HG02943 (cell line): ENCODE results near the gene DDI2.
"Not testable (repeated sequence)": the region's sequence is repeated elsewhere in the genome, so short reads cannot be mapped to it uniquely, and the experiment has no call there.

ENCODE experiments used
- ATAC-seq: cut with Tn5 transposase; IDR thresholded peaks from one replicate; pipeline ENCODE4 v1.9.1; 2021; ENCODE audit warnings: mild to moderate bottlenecking, low read depth, moderate library complexity; ENCODE audit not compliant: unreplicated experiment

DDI2 gene

GRCh38 chr1:15633756-15634420 is 16.6 kb downstream of the DDI2 start:
- no peak for ATAC-seq

GRCh38 chr1:15636436-15636835 is 19.2 kb downstream of the DDI2 start:
- no peak for ATAC-seq

DNA sequence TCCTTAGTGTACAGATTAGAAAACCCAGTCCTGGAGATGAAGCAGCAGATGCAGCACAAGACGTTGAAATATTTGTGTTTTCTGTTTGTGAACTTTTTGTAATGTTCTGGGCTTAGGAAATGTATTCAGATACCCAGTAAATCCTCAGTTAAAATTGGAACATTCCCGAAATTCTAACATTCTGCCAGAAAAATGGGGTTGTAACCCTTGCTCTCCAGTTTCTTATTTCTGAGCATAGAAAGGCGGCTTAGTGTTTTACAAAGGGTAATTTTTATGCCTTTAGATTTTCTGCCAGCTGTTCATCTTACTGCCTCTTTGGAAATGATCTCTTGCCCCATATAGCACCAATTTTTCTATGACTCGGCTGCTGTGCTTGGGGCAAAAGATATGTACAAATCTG is 20.6 kb downstream of the DDI2 start:
- ATAC-seq = no peak

DNA sequence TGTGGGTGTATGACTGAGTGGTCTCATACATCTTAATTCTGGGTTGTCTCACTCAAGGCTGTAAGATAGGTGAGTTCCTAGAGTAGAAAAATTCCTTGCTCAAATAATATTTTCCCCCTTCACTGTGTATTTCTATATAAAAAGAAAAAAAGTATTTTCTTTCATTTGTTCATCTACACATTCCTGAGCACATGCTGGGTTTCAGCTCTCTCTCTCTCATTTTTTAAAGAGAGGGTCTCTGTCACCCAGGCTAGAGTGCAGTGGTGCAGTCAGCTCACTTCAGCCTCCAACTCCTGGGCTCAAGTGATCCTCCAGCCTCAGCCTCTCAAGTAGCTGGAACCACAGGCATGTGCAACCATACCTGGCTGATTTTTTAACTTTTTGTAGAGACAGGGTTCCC is 22.0 kb downstream of the DDI2 start:
- no peak for ATAC-seq

GRCh38 chr1:15639931-15640330 is 22.7 kb downstream of the DDI2 start:
- ATAC-seq = no peak

- ATAC-seq = no peak
These were observed 23.4 kb downstream of the DDI2 start for GRCh38 chr1:15640667-15641066.

GRCh38 chr1:15649937-15650336 is 32.7 kb downstream of the DDI2 start:
- no peak for ATAC-seq

DNA sequence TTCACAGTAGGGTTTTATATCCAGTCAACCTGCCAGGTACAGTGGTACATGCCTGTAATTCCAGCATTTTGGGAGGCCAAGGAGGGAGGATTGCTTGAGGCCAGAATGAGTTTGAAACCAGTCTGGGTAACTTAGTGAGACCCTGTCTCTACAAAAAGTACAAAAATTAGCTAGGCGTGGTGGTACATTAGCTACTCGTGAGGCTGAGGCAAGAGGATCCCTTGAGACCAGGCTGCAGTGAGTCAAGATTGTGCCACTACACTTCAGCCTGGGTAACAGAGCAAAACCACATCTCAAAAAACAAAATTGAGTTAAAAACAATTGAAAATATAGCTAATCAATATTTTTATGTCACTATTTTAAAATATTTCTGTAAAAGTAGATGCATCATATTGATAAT is 33.2 kb downstream of the DDI2 start:
- no peak for ATAC-seq

DNA sequence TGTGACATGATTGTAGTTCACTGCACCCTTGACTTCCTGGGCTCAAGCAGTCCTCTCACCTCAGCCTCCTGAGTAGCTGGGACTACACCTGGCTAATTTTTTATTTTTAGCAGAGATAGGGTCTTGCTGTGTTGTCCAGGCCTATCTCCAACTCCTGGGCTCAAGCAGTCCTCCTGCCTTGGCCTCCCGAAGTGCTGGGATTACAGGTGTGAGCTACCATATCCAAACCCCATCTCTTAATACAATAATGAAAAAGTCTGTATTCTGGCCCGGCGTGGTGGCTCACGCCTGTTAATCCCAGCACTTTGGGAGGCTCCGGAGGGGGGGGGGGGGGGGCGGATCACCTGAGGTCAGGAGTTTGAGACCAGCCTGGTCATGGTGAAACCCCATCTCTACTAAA is 34.9 kb downstream of the DDI2 start:
- not testable (repeated sequence) for ATAC-seq

- ATAC-seq = no peak
These were observed 36.9 kb downstream of the DDI2 start for GRCh38 chr1:15654091-15654690.

GRCh38 chr1:15656464-15656863 is 39.2 kb downstream of the DDI2 start:
- no peak for ATAC-seq

DNA sequence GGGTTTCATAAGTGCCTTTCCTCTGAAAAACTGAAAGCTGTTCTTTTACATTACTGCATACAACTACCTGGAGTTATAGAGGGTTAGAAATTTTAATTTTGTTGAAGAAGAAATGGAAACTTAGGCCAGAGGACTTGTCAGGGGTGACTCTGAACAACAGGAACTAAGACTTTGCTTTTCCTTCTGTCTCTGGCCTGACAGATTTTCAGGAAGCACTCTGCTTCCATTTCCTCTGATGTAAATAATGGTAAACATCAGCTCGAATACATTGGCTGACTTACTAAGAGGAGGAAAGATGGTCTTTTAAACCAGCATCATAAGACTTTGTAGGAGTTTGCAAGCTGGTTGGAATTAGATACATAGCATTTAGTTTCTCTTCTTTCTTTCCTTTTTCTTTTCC is 39.8 kb downstream of the DDI2 start:
- no peak for ATAC-seq

DNA sequence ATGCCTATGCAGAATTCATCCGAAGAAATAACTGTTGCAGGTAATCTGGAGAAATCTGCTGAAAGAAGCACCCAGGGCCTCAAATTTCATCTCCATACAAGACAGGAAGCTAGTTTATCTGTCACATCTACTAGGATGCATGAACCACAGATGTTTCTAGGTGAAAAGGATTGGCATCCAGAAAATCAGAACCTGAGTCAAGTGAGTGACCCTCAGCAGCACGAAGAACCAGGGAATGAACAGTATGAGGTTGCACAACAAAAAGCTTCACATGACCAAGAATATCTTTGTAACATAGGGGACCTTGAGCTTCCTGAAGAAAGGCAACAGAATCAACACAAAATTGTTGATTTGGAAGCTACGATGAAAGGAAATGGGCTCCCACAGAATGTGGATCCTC is 42.9 kb downstream of the DDI2 start:
- ATAC-seq = no peak

DNA sequence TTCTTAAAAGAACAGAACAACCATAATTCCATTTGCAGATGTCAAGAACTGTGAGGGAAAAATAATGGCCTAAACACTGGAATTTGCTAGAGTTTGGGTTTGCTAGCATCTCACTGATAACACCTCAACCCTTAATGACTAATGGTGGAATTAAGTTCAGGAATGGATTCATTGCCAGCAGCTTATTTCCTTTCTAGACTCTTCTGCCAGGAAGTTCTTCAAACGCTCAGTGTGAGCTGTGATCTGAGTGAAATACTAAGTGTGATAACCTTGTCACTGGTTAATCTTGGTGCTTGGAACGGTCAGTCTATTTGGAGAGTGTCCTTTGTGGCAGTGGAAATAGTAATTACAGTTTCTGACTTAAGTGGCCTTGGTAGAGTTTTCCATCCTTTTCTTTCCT is 45.2 kb downstream of the DDI2 start:
- no peak for ATAC-seq

DNA sequence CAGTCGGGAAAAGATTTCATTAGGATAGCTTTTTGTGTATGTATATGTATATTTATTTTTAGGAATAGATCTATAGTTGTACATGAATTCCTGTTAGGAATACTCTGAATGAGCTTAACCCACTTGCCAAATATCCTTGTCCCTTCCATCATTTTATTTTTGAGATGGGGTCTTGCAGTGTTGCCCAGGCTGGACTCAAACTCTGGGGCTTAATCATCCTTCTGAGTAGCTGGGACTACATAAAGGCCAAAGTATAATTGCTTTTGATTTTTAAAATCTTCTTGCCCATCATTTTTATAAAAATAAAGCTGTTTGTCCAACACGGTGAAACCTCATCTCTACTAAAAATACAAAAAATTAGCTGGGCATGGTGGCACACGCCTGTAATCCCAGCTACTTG is 46.7 kb downstream of the DDI2 start:
- no peak for ATAC-seq

DNA sequence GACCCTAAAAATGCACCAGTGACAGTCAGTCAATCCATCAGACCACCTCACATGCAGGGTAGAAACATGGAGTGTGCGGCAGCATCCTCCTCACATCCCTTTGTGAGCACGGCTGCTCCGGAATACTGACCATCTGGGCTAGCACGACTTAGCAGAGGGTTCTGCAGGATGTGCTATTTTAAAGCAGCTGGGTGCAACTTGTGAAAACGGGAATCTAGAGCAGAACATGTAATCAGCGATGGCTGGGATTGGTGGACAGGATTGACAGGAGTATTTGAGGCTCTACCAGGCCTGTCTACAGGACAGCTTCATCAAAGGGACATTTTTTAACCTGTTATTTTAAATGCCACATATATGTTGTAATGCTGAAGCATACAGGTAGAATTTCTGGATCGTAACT is 50.1 kb downstream of the DDI2 start:
- ATAC-seq = no peak

GRCh38 chr1:15668089-15668754 is 51.0 kb downstream of the DDI2 start:
- no peak for ATAC-seq

DNA sequence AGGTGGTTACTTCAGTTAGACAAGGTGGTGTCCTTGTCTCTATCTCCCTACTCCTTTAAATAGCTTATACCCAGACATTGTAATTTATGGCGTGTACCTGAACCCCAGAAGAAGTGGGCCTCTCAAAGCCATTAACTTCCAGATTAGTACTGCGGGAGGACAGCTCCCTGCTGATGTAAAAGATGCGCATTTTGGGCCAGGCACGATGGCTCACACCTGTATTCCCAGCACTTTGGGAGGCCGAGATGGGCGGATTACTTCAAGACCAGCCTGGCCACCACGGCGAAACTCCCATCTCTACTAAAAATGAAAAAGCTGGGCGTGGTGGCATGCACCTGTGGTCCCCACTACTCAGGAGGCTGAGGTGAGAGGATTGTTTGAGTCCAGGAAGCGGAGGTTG is 51.8 kb downstream of the DDI2 start:
- ATAC-seq = no peak

GRCh38 chr1:15669864-15670263 is 52.6 kb downstream of the DDI2 start:
- ATAC-seq = no peak

DNA sequence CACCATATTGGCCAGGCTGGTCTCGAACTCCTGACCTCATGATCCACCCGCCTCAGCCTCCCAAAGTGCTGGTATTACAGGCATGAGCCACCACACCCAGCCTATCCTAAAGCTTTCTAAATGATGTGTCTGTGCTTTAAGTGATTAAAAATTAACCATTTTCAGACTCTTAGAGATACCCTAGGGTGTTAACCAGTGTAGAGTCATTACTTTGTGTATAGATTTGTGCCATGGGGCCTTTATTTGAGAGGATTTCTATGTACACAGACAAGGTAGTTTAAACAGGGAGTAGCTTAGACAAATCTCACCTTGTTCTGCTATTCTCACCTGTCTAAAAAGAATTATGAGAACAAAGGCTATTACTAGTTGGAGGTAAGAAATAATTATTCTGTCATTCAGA is 54.2 kb downstream of the DDI2 start:
- ATAC-seq = no peak

DNA sequence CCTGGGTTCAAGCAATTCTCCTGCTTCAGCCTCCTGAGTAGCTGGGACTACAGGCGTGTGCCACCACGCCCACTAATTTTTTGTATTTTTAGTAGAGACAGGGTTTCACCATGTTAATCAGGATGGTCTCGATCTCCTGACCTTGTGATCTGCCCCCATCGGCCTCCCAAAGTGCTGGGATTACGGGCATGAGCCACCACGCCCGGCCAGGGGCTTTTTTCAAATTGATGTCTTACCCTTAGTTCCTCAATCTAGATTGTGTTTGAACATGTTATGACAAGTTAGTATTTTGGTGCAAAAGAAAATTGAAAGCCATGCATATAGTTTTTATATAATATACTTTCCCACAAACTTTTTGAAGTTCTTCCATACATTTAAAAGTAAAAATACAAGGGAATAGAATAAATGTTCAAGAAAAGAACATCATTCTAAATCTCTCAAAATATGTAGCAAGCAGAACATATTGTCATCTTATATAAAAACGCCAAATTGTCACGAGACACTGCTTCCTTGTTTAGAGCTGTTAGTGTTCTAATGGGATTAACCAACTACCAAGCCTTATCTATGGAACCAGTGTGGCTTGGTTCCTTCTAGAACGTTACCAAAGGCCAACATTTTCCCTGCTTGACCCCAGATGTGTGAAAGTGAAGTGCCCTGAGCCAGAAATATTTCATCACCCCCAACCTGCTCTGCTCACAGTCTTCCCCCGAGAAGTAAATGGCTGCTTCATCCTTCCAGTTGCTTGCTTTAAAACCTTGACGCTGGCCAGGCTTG is 57.3 kb downstream of the DDI2 start:
- ATAC-seq = no peak
